ENCODE measurements around the gene AKAP6.

DNA sequence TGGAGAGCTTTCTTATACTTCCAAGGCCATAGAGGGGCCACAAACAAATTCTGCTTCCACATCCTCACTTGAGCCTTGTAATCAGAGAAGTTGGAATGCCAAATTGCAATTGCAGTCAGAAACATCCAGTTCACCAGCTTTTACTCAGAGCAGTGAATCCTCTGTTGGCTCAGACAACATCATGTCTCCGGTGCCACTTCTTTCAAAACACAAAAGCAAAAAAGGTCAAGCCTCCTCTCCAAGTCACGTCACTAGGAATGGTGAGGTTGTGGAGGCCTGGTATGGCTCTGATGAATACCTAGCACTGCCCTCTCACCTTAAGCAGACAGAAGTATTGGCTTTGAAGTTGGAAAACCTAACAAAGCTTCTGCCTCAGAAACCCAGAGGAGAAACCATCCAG is 217.1 kb downstream of the AKAP6 start:
- TF ChIP-seq POLR2A (IDR thresholded peaks at IDR 0.05) = no peak
- TF ChIP-seq, protein P1, sequence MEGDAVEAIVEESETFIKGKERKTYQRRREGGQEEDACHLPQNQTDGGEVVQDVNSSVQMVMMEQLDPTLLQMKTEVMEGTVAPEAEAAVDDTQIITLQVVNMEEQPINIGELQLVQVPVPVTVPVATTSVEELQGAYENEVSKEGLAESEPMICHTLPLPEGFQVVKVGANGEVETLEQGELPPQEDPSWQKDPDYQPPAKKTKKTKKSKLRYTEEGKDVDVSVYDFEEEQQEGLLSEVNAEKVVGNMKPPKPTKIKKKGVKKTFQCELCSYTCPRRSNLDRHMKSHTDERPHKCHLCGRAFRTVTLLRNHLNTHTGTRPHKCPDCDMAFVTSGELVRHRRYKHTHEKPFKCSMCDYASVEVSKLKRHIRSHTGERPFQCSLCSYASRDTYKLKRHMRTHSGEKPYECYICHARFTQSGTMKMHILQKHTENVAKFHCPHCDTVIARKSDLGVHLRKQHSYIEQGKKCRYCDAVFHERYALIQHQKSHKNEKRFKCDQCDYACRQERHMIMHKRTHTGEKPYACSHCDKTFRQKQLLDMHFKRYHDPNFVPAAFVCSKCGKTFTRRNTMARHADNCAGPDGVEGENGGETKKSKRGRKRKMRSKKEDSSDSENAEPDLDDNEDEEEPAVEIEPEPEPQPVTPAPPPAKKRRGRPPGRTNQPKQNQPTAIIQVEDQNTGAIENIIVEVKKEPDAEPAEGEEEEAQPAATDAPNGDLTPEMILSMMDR (IDR thresholded peaks at IDR 0.05) = no peak

All from adrenal gland (tissue), 5 donors.